GM12873 (cell line): ENCODE data around the gene NMT1.

ENCODE experiments used
- CTCF ChIP-seq: IDR thresholded peaks from 2 replicates; pipeline ENCODE4 v1.5.1; 2012; ENCODE audit warnings: low read depth, mild to moderate bottlenecking, moderate library complexity, low read length, control low read depth; ENCODE audit not compliant: insufficient read depth; ENCODE audit errors: missing control alignments

Gene NMT1

GRCh38 chr17:45050481-45051059 lies 10.5 kb upstream of the NMT1 start:
- TF ChIP-seq CTCF: no peak

GRCh38 chr17:45051060-45051719 lies 9.9 kb upstream of the NMT1 start, which contains the start of gene DCAKD:
Gene DCAKD (minus strand): TSS chr17:45051632. CDS start chr17:45034885, 16,747 bp downstream.
- TF ChIP-seq CTCF: no peak

- no peak for TF ChIP-seq CTCF
Observed at GRCh38 chr17:45052052-45052772, 8.9 kb upstream of the NMT1 start.

- TF ChIP-seq CTCF: no peak
Observed at GRCh38 chr17:45060382-45060796, 728 bp upstream of the NMT1 start.

GRCh38 chr17:45061606-45062205 lies 589 bp downstream of the NMT1 start:
- TF ChIP-seq CTCF: no peak

GRCh38 chr17:45063198-45063597 lies 2.1 kb downstream of the NMT1 start:
- TF ChIP-seq CTCF: no peak

GRCh38 chr17:45067637-45068036 lies 6.5 kb downstream of the NMT1 start:
- no peak for TF ChIP-seq CTCF
